Panc1 (cell line): ENCODE results near the gene HOXC6. TPM values are rescaled to one million over a fixed set of nuclear protein-coding genes. Genes with fewer than 3 reads are reported as not detected.

Experiments
- ATAC-seq: fragments of 200-7000 bp; cut with Tn5 transposase; 2 replicates; pipeline ENCODE4 v1.9.1; 2020; ENCODE audit warnings: mild to moderate bottlenecking, moderate library complexity
- BruUV-seq: library from RNA; stranded (reverse); fragments of 400-500 nt; replicated peaks from 2 replicates; lab custom pipeline; 2021; lab: Mats Ljungman, UMichigan
- CTCF ChIA-PET: fragments of 300-600 bp; sonication (Branson Sonifier 250); formaldehyde crosslinking; loops from one replicate; lab custom pipeline; 2022; ENCODE audit warnings: antibody characterized with exemption; lab: Charles Lee
- POLR2A ChIA-PET: fragments of 300-600 bp; sonication (Branson Sonifier 250); formaldehyde crosslinking; loops from one replicate; lab custom pipeline; 2022; ENCODE audit warnings: antibody characterized with exemption; lab: Charles Lee
- DNase-seq: peaks from one replicate; pipeline ENCODE4 v3.0.0-alpha.2; 2010; ENCODE audit warnings: low read depth, low spot score
- H3K27ac ChIP-seq: 2 replicates; pipeline ENCODE4 v1.5.1; 2011; ENCODE audit warnings: mild to moderate bottlenecking, low read length, inconsistent platforms
- H3K27me3 ChIP-seq: fragments of 200-500 bp; sonication (Bioruptor generic); 2 replicates; pipeline ENCODE4 v1.6.0; 2014; ENCODE audit warnings: low read length, inconsistent platforms; ENCODE audit not compliant: control insufficient read depth, insufficient read depth
- H3K36me3 ChIP-seq: fragments of 200-500 bp; sonication (Bioruptor generic); 2 replicates; pipeline ENCODE4 v1.5.1; 2014; ENCODE audit warnings: inconsistent platforms, mild to moderate bottlenecking, low read length, moderate library complexity; ENCODE audit not compliant: control insufficient read depth, insufficient read depth
- H3K4me1 ChIP-seq: 2 replicates; pipeline ENCODE4 v1.5.1; 2011; ENCODE audit warnings: inconsistent platforms, mild to moderate bottlenecking, low read length, moderate library complexity; ENCODE audit not compliant: control insufficient read depth, insufficient read depth
- H3K4me3 ChIP-seq, 2 experiments: 2 replicates each; pipeline ENCODE4 v1.5.1; 2011 to 2012; ENCODE audit warnings: low read depth in 2 of 2, low read length in 2 of 2, mild to moderate bottlenecking in 2 of 2, inconsistent platforms in 1 of 2, moderate library complexity in 1 of 2
- H3K9me3 ChIP-seq: fragments of 200-500 bp; sonication (Bioruptor generic); 2 replicates; pipeline ENCODE4 v1.5.1; 2014; ENCODE audit warnings: low read depth, mild to moderate bottlenecking, inconsistent platforms, low read length, moderate library complexity; ENCODE audit not compliant: control insufficient read depth, insufficient read depth
- CTCF ChIP-seq: fragments of 450-650 bp; IDR thresholded peaks from 2 replicates; pipeline ENCODE4 v1.5.1; 2017; ENCODE audit warnings: mild to moderate bottlenecking
- POLR2AphosphoS5 ChIP-seq: IDR thresholded peaks from 2 replicates; pipeline ENCODE4 v1.6.1; 2012; ENCODE audit warnings: mild to moderate bottlenecking, low read depth, low read length, moderate library complexity
- SIN3A ChIP-seq: IDR thresholded peaks from 2 replicates; pipeline ENCODE4 v1.6.1; 2012; ENCODE audit warnings: low read depth, mild to moderate bottlenecking, low read length, moderate library complexity, borderline replicate concordance; ENCODE audit not compliant: insufficient read depth
- TCF7L2 ChIP-seq: IDR thresholded peaks from 2 replicates; pipeline ENCODE4 v1.6.1; 2011; ENCODE audit warnings: mild to moderate bottlenecking, low read depth, low read length, inconsistent platforms
- in situ Hi-C: cut with HindIII; loops from 2 replicates; pipeline ENCODE4 v1.10.0; 2016; ENCODE audit warnings: low sequenced_read_pairs, low pct_unique_long_range_greater_than_20kb
- intact Hi-C: fragments of 100-400 bp; cut with micrococcal nuclease; formaldehyde crosslinking; loops from one replicate; pipeline ENCODE4 v1.10.0; 2022; ENCODE audit not compliant: unreplicated experiment
- total RNA-seq: library from RNA; stranded (reverse); gene quantifications from one replicate; pipeline ENCODE4 v1.2.1, GENCODE V29; 2021; ENCODE audit not compliant: unreplicated experiment
- TF ChIP-seq, protein P1 (sequence below), 2 experiments: IDR thresholded peaks; 2 replicates each; pipeline ENCODE4 v1.6.1; 2011 to 2012; ENCODE audit warnings: low read depth in 2 of 2, control low read depth in 1 of 2, low read length in 1 of 2, mild to moderate bottlenecking in 1 of 2, moderate library complexity in 1 of 2; ENCODE audit not compliant: insufficient read depth in 1 of 2

HOXC6 gene
- total RNA-seq, 1 experiment from 2014 or later: 52.2 TPM

DNA sequence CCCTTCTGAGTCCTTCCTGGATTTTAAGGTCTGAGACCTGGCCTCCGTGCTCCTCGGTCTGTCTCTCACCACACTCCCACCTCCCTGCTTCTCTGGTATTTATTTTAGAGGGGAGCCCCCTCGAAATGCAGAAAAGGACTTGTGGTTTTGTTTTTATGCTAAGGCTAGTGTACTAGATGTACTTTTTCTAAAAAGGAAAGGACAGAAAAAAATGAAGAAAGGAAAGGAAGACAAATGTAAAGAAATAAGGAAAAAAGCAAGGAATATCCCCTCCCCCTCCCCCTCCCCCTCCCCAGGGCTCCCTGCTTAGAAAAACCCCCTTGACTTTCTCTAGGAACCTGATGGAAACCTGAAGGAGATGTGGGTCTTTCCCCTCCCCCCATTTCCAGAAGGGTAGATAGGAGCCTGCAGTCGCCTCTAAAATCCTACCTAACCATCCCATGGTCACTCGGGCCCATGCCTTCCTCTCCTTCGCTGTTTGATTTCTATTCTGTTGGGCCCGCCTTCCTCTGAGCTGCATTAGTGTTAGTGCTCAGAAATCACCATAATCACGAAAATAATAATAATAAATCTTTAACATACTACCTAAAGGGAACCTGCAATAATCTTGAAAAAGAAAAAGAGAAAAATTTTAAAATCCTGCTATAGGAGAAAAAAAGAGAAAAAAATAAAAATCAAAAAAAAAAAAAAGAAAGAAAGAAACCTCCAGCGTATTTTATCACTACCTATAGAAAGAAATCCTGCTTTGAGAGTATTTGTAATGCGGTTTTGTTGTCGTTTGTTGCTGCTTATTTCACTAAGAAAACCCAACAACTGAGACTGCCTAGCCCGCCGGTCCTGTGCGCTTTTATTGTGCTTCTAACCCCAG is 16.3 kb upstream of the HOXC6 start:
- BruUV-seq: TSS peak; percentile 27
- no peaks in the 10 kb centered on the region for H3K27me3 ChIP-seq
- DNase-seq: no peak
- H3K36me3 ChIP-seq: peaks cover 2% of the 10 kb centered on the region; the same call in 1 of the 2 replicates
- ChIA-PET POLR2A (interaction anchor here (0.5 to 0.6 kb wide), 2 partner anchors 180 to 284 kb away, joined by 5 to 9 read pairs; no protein-coding TSS in a partner anchor), CTCF (interaction anchor here (0.7 to 1.6 kb wide), 4 partner anchors 16 to 195 kb away, joined by 3 to 6 read pairs (median 4); no protein-coding TSS in a partner anchor)
- H3K4me3 ChIP-seq: peak overlapping the region; percentile 47 to 61
- no peak for ATAC-seq
- no peaks in the 10 kb centered on the region for H3K9me3 ChIP-seq
- TF ChIP-seq POLR2AphosphoS5 (0 out of 2 replicates have a peak, but pooled peaks have one; percentile 17), CTCF (no peak)
- in situ Hi-C loops (no loop called here), intact Hi-C loops (no loop called here)
- H3K4me1 ChIP-seq: peaks cover 60% of the 10 kb centered on the region
- peak overlapping the region; percentile 92 for H3K27ac ChIP-seq

- no TSS peak for BruUV-seq
- TF ChIP-seq SIN3A (no peak), POLR2AphosphoS5 (no peak; the same call in 1 of the 2 replicates), TCF7L2 (peak; percentile 43; the same call in 1 of the 2 replicates), CTCF (peak; percentile 54)
- TF ChIP-seq, protein P1, sequence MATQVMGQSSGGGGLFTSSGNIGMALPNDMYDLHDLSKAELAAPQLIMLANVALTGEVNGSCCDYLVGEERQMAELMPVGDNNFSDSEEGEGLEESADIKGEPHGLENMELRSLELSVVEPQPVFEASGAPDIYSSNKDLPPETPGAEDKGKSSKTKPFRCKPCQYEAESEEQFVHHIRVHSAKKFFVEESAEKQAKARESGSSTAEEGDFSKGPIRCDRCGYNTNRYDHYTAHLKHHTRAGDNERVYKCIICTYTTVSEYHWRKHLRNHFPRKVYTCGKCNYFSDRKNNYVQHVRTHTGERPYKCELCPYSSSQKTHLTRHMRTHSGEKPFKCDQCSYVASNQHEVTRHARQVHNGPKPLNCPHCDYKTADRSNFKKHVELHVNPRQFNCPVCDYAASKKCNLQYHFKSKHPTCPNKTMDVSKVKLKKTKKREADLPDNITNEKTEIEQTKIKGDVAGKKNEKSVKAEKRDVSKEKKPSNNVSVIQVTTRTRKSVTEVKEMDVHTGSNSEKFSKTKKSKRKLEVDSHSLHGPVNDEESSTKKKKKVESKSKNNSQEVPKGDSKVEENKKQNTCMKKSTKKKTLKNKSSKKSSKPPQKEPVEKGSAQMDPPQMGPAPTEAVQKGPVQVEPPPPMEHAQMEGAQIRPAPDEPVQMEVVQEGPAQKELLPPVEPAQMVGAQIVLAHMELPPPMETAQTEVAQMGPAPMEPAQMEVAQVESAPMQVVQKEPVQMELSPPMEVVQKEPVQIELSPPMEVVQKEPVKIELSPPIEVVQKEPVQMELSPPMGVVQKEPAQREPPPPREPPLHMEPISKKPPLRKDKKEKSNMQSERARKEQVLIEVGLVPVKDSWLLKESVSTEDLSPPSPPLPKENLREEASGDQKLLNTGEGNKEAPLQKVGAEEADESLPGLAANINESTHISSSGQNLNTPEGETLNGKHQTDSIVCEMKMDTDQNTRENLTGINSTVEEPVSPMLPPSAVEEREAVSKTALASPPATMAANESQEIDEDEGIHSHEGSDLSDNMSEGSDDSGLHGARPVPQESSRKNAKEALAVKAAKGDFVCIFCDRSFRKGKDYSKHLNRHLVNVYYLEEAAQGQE (IDR thresholded peaks at IDR 0.05; ENCODE audit: insufficient read depth in 1 of 2, low read depth in 2 of 2, low read length in 1 of 2): 0 out of 4 replicates have a peak, but pooled peaks of 1 of the 2 experiments have one; percentile 24
- Histone ChIP-seq H3K27me3 (no peaks in the 10 kb centered on the region), H3K4me1 (peaks cover 51% of the 10 kb centered on the region), H3K4me3 (peak overlapping the region in 1 of 2 experiments; percentile 35; a peak in 2 of 4 replicates), H3K27ac (peak overlapping the region; percentile 92), H3K36me3 (peaks cover 2% of the 10 kb centered on the region; the same call in 1 of the 2 replicates), H3K9me3 (no peaks in the 10 kb centered on the region)
- ChIA-PET CTCF (interaction anchor here (0.6 to 1.6 kb wide), 3 partner anchors 125 to 256 kb away, joined by 3 to 5 read pairs (median 3); no protein-coding TSS in a partner anchor), POLR2A (interaction anchor here (0.5 to 0.6 kb wide), 2 partner anchors 242 to 285 kb away, joined by 5 to 9 read pairs; no protein-coding TSS in a partner anchor)
- ATAC-seq (peak; percentile 10), DNase-seq (no peak)
- intact Hi-C loops (no loop called here), in situ Hi-C loops (no loop called here)
Measured at GRCh38 chr12:54012631-54013409, 15.4 kb upstream of the HOXC6 start.
